Aorta (tissue), 5 donors: ENCODE results near the gene CHAD. TPM values are rescaled to one million over a fixed set of nuclear protein-coding genes. Genes with fewer than 3 reads are reported as not detected.

Source experiments
- ATAC-seq: fragments of 200-7000 bp; cut with Tn5 transposase; one replicate; pipeline ENCODE4 v1.9.1; 2022; ENCODE audit warnings: moderate library complexity; ENCODE audit not compliant: low FRiP score
- DNase-seq, 2 donors: peaks; one replicate each; pipeline ENCODE4 v3.0.0-alpha.2; 2020
- H3K27ac ChIP-seq, 2 donors: one replicate each; pipeline ENCODE4 v1.5.1; 2013; ENCODE audit warnings: low read length in 2 of 2, mild to moderate bottlenecking in 2 of 2, moderate library complexity in 2 of 2, control low read depth in 1 of 2, inconsistent platforms in 1 of 2, low read depth in 1 of 2
- H3K27me3 ChIP-seq, 2 donors: one replicate each; pipeline ENCODE4 v1.6.1; 2013; ENCODE audit warnings: control low read depth in 1 of 2, low read length in 1 of 2, mild to moderate bottlenecking in 1 of 2, moderate library complexity in 1 of 2; ENCODE audit not compliant: insufficient read depth in 2 of 2, control insufficient read depth in 1 of 2
- H3K36me3 ChIP-seq, 2 donors: one replicate each; pipeline ENCODE4 v1.6.1; 2013; ENCODE audit warnings: control low read depth in 1 of 2, low read length in 1 of 2, mild to moderate bottlenecking in 1 of 2; ENCODE audit not compliant: insufficient read depth in 2 of 2, control insufficient read depth in 1 of 2
- H3K4me1 ChIP-seq, 2 donors: one replicate each; pipeline ENCODE4 v1.6.1; 2013; ENCODE audit warnings: low read length in 2 of 2, control low read depth in 1 of 2, mild to moderate bottlenecking in 1 of 2, moderate library complexity in 1 of 2; ENCODE audit not compliant: insufficient read depth in 2 of 2, control insufficient read depth in 1 of 2
- H3K4me3 ChIP-seq, 2 donors: one replicate each; pipeline ENCODE4 v1.5.1; 2013; ENCODE audit warnings: low read length in 2 of 2, control low read depth in 1 of 2, mild to moderate bottlenecking in 1 of 2
- H3K9me3 ChIP-seq: one replicate; pipeline ENCODE4 v1.6.1; 2013; ENCODE audit warnings: mild to moderate bottlenecking, low read length; ENCODE audit not compliant: control insufficient read depth
- WGBS, 2 donors: extraction: QIAGEN DNeasy Blood & Tissue Kit; methylation state at CpG; one replicate each; pipeline ENCODE4 v1.1.7; 2013; 5-methylcytosine and 5-hydroxymethylcytosine counted together
- intact Hi-C, 2 donors: fragments of 100-400 bp; cut with DNase I; formaldehyde crosslinking; loops; one replicate each; pipeline versions ENCODE4 v1.14.2 to v1.15.0; 2022
- polyA plus RNA-seq, 2 donors: library from polyadenylated mRNA; stranded (reverse); fragments of 200-250 nt; gene quantifications; one replicate each; pipeline ENCODE4 v1.2.3, GENCODE V29; 2013
- total RNA-seq, 2 donors: library from RNA; stranded (reverse); fragmentation: NEBNext Ultra II Directional; extraction: Animal tissue kit (Norgen Biotek cat#: 25700); gene quantifications; one replicate each; pipeline ENCODE4 v1.2.1, GENCODE V29; 2021
- donor health status: healthy with polysubstance abuse.
- donor health status: Bipolar disorder and iron deficiency.
- donor health status: DM: no; HTN: no; CAD: no.
- donor health status: DM: no; HTN: no; CAD: no.
- donor health status: DM: yes; HTN: yes; CAD: no.

The CHAD gene
- total and polyA plus RNA-seq, 4 donors, result 0.20 to 2.3 (median 0.57) TPM; not detected in 1

DNA sequence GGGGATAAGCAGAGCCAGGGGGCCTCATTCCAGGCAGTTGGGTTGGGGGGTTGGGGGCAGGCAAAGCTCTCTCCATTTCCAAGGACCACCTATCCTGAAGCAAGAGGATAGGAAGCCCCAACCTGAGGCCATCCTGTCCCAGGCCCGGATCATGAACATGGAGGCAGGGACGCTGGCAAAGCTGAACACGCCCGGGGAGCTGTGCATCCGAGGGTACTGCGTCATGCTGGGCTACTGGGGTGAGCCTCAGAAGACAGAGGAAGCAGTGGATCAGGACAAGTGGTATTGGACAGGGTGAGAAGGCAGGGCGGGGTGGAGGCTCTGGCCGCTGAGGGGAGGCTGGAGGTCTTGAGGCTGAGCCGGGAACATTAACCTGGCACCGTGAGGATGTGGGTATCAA, 3.6 kb upstream of the CHAD start:
- intact Hi-C loops, result no loop called here
- peak in 1 of 2 donors; percentile 73 for DNase-seq
- no peak for ATAC-seq

DNA sequence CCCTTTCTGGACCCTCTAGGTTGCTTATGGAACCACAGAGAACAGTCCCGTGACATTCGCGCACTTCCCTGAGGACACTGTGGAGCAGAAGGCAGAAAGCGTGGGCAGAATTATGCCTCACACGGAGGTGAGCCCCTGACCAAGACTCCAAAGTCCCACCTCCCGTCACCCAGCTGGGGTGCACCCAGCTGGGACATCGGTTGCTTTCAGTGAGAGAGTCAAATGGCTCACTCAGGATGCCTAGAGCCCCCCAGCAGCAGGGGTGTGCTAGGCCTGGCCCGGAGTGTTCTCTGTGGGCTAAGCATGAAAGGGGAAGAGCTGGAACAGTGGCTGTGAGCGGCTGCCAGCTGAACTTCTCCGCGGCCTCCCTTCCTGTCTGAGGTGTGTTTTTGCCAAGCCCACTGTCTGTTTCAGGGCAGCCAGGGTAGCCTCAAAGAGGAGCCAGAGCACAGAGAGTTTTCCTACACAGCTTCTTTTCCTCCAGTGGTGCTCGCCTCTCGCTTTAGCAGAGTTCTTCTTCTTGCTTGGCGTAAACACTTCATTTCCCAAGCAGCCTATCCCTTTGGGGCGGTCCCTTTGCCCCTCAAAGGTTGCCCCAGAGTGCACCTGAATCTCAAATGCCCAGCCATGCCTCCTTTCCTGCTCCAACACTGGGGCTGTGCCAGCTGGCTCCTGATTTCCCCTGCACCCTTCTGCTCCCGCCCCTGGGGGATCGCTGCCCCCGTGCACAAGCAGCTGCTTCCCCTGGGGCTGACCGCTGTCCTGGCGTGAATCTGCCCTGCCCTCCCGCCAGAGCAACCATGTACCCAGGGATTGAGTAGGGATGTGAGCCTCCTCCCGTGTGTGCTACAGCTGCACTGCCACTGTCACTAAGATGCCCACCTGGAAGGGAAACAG, 2.6 kb upstream of the CHAD start:
- H3K27ac ChIP-seq, result no peak overlapping the region
- peaks cover 0 to 1% of the 10 kb centered on the region in 2 donors for H3K36me3 ChIP-seq
- 92 to 95% methylated on average over 22 of the region's 22 CpGs for WGBS, 2 donors
- H3K4me1 ChIP-seq, result no peaks in the 10 kb centered on the region
- ATAC-seq, result no peak
- intact Hi-C loops, result no loop called here
- no peak overlapping the region for H3K4me3 ChIP-seq
- no peaks in the 10 kb centered on the region for H3K27me3 ChIP-seq
- no peaks in the 10 kb centered on the region for H3K9me3 ChIP-seq
- peak in 1 of 2 donors; percentile 64 for DNase-seq

More for the DNA sequence above, 3.6 kb upstream of the CHAD start:
- Histone ChIP-seq H3K27me3 (no peaks in the 10 kb centered on the region), H3K4me1 (no peaks in the 10 kb centered on the region), H3K9me3 (no peaks in the 10 kb centered on the region), H3K27ac (no peak overlapping the region), H3K4me3 (no peak overlapping the region), H3K36me3 (peaks cover 0 to 1% of the 10 kb centered on the region in 2 donors)
- WGBS, 2 donors, result 94 to 98% methylated on average over 10 of the region's 10 CpGs

DNA sequence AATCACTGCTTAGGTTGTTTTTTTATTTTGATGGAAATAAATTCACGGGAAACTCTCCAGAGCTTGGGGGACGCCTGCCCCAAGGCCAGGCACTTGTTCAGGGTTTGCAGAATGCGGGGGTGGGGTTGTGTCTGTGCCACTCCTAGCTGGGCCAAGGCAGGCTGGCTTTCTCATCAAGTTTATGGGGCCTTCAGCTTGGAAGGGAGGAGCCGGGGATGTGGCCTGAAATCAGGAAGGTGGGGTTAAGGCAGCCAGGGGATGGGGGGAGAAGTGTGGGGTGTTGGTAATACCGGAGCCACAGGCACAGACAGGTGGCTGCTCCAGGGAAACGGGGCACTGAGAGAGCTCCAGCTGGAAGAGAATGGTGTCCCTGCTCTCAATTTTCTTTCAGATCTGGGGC, 1.7 kb upstream of the CHAD start:
- Histone ChIP-seq H3K9me3 (no peaks in the 10 kb centered on the region), H3K4me1 (no peaks in the 10 kb centered on the region), H3K27ac (no peak overlapping the region), H3K27me3 (no peaks in the 10 kb centered on the region), H3K36me3 (peaks cover 0 to 1% of the 10 kb centered on the region in 2 donors), H3K4me3 (no peak overlapping the region)
- DNase-seq (no peak), ATAC-seq (no peak)
- intact Hi-C loops, result no loop called here
- 88 to 92% methylated on average over 6 of the region's 6 CpGs for WGBS, 2 donors

DNA sequence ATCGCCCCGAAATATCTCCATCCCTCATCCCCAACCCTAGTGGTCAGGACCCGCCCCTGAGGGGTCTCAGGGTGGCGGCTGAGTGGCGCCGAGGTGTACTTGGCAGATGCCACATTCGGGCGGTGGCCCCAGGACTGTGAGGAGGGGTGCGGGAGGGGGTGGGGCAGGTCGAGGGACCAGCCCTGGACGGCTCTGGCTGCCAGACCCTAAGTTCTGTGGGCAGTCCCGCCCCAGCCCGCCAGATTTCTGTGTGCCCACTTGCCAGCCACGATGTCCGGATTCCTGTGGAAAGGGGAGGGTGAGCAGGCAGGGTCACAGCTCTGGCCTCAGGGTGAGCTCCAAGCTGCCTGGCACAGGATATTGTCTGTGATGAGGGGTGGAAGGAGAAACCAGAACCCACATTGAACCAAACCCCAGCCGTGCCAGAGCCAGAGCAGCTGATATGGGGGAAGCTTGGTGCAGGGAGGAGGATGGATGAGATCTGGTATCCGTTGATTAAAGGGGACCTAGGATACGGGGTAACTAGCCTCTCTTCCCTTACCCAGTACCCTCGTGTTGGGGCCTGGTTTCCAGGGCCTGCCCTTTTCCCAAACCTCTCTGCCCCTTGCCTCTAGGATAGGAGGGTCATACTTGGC, 1.1 kb upstream of the CHAD start:
- Histone ChIP-seq H3K4me3 (no peak overlapping the region), H3K27me3 (no peaks in the 10 kb centered on the region), H3K27ac (no peak overlapping the region), H3K4me1 (no peaks in the 10 kb centered on the region), H3K9me3 (no peaks in the 10 kb centered on the region), H3K36me3 (peaks cover 0 to 1% of the 10 kb centered on the region in 2 donors)
- DNase-seq, result no peak
- WGBS, 2 donors, result 62 to 71% methylated on average over 14 to 19 of the region's 19 CpGs
- no peak for ATAC-seq
- intact Hi-C loops, result no loop called here

DNA sequence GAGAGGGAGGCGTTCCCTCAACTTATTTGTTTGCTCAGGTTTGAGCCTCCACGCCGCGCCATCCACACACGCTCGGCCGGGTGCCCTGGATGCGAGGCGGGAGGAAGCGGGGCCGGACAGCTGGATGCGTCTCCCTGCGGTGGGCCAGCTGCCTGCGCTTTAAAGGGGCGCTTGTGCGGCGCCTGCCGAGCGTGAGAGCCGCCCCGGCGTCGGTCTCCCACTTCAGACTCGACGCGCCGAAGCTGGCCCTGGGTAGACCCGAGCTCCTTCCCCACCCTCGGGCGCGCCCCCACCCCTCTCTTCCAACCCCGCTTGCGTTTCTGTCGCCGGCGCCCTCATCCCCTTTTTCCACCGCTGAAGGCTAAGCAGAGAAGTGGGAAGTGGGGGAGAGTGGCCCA, 527 bp upstream of the CHAD start:
- intact Hi-C loops, result no loop called here
- no peaks in the 10 kb centered on the region for H3K27me3 ChIP-seq
- no peaks in the 10 kb centered on the region for H3K4me1 ChIP-seq
- 2% methylated on average over 37 of the region's 37 CpGs for WGBS, 2 donors
- H3K4me3 ChIP-seq, result peak overlapping the region in 1 of 2 donors; percentile 2
- H3K9me3 ChIP-seq, result no peaks in the 10 kb centered on the region
- DNase-seq (no peak), ATAC-seq (no peak)
- peaks cover 0 to 1% of the 10 kb centered on the region in 2 donors for H3K36me3 ChIP-seq
- H3K27ac ChIP-seq, result no peak overlapping the region

DNA sequence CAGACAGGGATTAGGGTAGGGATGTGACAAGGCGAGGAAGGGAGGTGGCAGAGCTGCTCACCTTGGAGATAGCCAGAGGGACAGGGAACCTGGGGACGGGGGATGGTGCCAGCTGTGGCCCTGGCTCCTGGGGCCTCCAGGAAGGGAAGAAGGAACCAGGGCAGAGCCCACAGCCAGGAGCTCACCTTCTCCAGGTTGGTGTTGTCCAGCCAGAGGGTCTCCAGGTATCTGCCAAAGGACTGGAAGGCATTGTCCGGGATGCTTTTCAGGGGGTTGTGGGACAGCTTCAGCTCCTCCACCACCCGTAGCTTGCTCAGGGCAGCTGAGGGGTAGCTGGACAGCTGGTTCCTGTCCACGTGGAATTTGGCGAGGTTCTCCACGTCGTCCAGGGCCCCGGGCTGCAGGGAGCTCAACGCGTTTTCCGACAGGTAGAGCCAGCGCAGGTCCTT, 801 bp downstream of the CHAD start:
- no peak overlapping the region for H3K27ac ChIP-seq
- H3K4me1 ChIP-seq, result no peaks in the 10 kb centered on the region
- no peak for DNase-seq
- no peak for ATAC-seq
- 67 to 71% methylated on average over 13 of the region's 13 CpGs for WGBS, 2 donors
- no peaks in the 10 kb centered on the region for H3K9me3 ChIP-seq
- intact Hi-C loops, result no loop called here
- no peaks in the 10 kb centered on the region for H3K27me3 ChIP-seq
- H3K4me3 ChIP-seq, result no peak overlapping the region
- peaks cover 0 to 1% of the 10 kb centered on the region in 2 donors for H3K36me3 ChIP-seq

DNA sequence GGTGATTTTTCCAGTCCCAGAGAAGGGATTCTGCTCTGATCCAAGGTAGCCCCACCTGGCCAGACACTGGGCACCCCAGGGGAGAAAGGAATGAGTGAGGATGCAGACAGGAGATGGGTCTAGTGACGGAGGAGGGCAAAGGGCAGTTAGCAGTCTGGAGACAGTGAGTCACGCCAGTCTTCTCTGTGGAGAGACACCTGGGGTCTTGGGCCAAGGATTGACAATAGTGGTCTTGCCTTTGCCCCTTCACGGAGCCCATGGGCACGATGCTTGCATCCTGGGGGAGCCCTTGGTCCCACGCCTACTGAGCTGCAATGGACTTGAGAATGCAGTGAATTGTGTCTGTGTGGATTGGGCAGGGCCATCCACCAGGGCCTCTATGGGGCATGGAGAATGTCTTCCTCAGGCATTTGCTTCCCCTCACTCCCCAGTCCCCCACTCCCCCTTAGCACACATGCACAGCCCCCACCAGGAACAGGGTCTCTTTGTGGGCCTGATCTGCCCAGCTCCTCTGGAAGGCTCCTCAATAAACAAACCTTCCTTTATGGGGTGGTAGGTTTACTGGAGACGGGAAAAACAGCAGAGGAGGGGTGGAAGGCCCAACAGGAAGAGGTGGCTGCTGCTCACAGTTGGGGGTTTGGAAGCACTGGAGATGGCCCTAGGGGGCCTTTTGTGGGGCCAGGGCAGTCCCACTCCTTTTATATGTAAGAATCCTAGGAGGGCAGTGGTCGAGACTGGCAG, 1.4 kb downstream of the CHAD start:
- DNase-seq (peak in 1 of 2 donors; percentile 55), ATAC-seq (no peak)
- WGBS, 2 donors, result 87 to 91% methylated on average over 7 of the region's 7 CpGs
- H3K9me3 ChIP-seq, result no peaks in the 10 kb centered on the region
- H3K27me3 ChIP-seq, result no peaks in the 10 kb centered on the region
- H3K36me3 ChIP-seq, result peaks cover 0 to 1% of the 10 kb centered on the region in 2 donors
- H3K4me3 ChIP-seq, result no peak overlapping the region
- no peak overlapping the region for H3K27ac ChIP-seq
- no peaks in the 10 kb centered on the region for H3K4me1 ChIP-seq
- intact Hi-C loops, result no loop called here

DNA sequence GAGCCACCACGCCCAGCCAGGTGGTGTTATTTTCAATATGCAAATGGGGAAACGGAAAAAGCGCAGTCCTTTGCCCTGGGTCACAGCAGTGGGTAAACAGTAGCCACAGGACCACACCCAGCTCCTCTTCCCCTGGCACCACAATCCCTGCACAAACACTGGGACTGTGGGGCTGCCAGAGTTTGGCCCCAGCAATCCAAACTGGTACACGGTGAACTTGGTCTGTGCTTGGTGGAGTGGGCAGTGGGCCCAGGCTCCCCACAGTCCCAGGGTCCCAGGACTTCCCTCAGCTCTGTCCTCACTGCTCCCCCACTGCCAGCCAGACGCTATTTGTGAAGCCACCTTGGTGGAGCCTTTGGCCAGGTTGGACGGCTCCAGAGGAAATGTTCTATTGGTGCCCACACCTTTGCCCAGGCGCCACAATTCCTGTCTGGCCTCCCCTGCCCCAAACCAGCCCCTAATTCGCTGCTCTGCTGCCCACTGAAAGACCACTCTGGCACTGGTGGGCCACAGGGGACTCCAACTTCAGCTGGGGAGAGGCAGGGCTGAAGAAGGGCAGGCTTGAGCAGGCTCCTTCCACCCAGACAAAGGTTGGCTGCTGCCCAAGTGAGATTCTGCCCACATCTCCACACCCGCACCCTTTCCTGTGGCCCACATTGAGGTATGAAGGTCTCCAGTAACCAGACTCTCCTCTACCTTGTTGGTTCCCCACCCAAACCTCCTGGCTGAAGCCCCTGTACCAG, 2.1 kb downstream of the CHAD start:
- no peaks in the 10 kb centered on the region for H3K4me1 ChIP-seq
- no peak overlapping the region for H3K4me3 ChIP-seq
- intact Hi-C loops, result no loop called here
- no peak for ATAC-seq
- no peak overlapping the region for H3K27ac ChIP-seq
- peak in 1 of 2 donors; percentile 43 for DNase-seq
- no peaks in the 10 kb centered on the region for H3K27me3 ChIP-seq
- no peaks in the 10 kb centered on the region for H3K9me3 ChIP-seq
- WGBS, 2 donors, result 85 to 87% methylated on average over 9 of the region's 9 CpGs
- peaks cover 0 to 1% of the 10 kb centered on the region in 2 donors for H3K36me3 ChIP-seq
